ENCODE results near the gene AUP1.
A peak's percentile ranks its signal among the peaks of the same experiment; 100 is the strongest.

AUP1 gene

GRCh38 chr2:74544634-74545033 is 15.1 kb upstream of the AUP1 start:
- no peak overlapping the region for H3K4me3 ChIP-seq (ENCODE audit: low read depth, low read length)
- TF ChIP-seq CTCF (IDR thresholded peaks at IDR 0.05; ENCODE audit: control insufficient read depth, extremely low read depth, insufficient read depth), result 0 out of 2 replicates have a peak, but pooled peaks have one; percentile 20
- no peak for DNase-seq (ENCODE audit: low read depth)

- no peak for DNase-seq (ENCODE audit: low read depth)
- TF ChIP-seq CTCF (IDR thresholded peaks at IDR 0.05; ENCODE audit: control insufficient read depth, extremely low read depth, insufficient read depth), result no peak
- no peak overlapping the region for H3K4me3 ChIP-seq (ENCODE audit: low read depth, low read length)
Measured at GRCh38 chr2:74542978-74543377, 13.5 kb upstream of the AUP1 start.

GRCh38 chr2:74540291-74540690 is 10.8 kb upstream of the AUP1 start:
- TF ChIP-seq CTCF (IDR thresholded peaks at IDR 0.05; ENCODE audit: control insufficient read depth, extremely low read depth, insufficient read depth), result no peak
- no peak overlapping the region for H3K4me3 ChIP-seq (ENCODE audit: low read depth, low read length)
- DNase-seq (ENCODE audit: low read depth), result no peak

- no peak for DNase-seq (ENCODE audit: low read depth)
- H3K4me3 ChIP-seq (ENCODE audit: low read depth, low read length), result no peak overlapping the region
- TF ChIP-seq CTCF (IDR thresholded peaks at IDR 0.05; ENCODE audit: control insufficient read depth, extremely low read depth, insufficient read depth), result no peak
Measured at GRCh38 chr2:74538881-74539339, 9.4 kb upstream of the AUP1 start.

GRCh38 chr2:74537140-74537539 is 7.6 kb upstream of the AUP1 start:
- H3K4me3 ChIP-seq (ENCODE audit: low read depth, low read length), result no peak overlapping the region
- no peak for DNase-seq (ENCODE audit: low read depth)
- no peak for TF ChIP-seq CTCF (IDR thresholded peaks at IDR 0.05; ENCODE audit: control insufficient read depth, extremely low read depth, insufficient read depth)

GRCh38 chr2:74536166-74536950 is 6.9 kb upstream of the AUP1 start:
- H3K4me3 ChIP-seq (ENCODE audit: low read depth, low read length), result no peak overlapping the region
- no peak for DNase-seq (ENCODE audit: low read depth)
- TF ChIP-seq CTCF (IDR thresholded peaks at IDR 0.05; ENCODE audit: control insufficient read depth, extremely low read depth, insufficient read depth), result no peak

Measured in LNCaP clone FGC (cell line).